Measurements from ENCODE around the gene SH3GLB2. TPM values are rescaled to one million over a fixed set of nuclear protein-coding genes. Genes with fewer than 3 reads are reported as not detected.

SH3GLB2 gene
- 36.0 and 36.9 TPM in 2 replicates for total RNA-seq

- DNase-seq (ENCODE audit: low read depth, low spot score) = peak; percentile 84
Observed at GRCh38 chr9:129028192-129028966, at the start of gene SH3GLB2. Gene SH3GLB2, minus strand, starts transcription at chr9:129028331. Its CDS starts 177 bp downstream, at chr9:129028154.

DNA sequence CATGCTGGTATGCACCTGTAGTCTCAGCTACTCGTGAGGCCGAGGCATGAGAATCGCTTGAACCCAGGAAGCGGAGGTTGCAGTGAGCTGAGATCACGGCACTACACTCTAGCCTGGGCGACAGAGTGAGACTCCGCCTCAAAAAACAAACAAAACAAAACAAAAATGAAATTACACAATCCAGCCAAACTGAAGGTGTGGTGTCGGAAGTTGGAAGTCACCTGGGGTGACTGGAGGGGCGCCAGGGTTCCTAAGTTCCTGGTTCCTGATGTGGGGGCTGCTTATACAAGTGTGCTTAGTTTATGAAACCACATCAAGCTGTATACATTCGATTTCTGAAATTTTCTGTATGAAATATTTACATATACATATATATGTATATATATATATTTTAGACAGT, 49.1 kb upstream of the SH3GLB2 start:
- no peak for DNase-seq (ENCODE audit: low read depth, low spot score)

DNA sequence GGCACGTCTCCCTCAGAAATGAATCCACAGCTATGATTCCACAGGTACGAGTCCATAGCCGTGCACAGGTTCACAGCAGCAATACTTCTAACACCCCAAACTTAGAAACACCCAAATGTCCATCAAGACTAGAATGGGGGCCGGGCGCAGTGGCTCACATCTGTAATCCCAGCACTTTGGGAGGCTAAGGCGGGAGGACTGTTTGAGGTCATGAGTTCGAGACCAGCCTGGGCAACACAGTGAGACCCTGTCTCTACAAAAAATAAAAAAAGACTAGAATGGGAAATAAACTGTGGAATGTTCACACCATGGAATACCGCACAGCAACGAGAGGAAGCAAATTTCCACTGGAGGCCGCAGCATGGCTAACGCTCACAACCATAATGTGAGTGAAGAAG, 48.5 kb upstream of the SH3GLB2 start:
- no peak for DNase-seq (ENCODE audit: low read depth, low spot score)

DNA sequence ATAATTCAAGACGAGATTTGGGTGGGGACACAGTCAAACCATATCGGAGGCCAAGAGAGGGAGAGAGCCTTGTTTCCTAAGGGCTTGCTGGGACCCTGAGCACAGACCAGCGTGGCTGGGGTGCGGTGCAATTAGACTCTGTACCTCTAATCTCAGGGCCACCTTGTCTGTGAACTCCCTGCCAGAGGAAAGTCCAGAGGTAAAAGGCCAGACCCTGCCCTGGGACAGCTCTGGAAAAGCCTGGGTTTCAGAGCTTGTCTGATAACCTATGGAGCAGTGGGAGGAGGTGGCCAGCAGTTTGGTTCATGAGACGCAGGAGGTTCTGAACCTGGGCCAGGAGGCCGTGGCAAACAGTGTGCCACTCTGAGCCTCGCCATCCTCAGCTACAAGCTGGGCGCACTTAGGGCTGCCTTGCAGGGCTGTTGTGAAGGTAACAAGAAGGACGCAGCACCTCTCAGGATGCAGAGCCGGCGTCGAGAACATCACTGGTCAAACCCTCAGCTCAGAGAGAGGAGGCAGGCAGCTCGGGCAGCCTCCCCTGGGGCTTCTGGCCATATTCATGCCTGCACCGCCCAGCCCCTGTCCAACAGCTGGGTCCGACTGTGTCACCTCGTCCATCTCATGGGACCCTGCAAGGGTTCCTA, 48.0 kb upstream of the SH3GLB2 start:
- no peak for DNase-seq (ENCODE audit: low read depth, low spot score)

DNA sequence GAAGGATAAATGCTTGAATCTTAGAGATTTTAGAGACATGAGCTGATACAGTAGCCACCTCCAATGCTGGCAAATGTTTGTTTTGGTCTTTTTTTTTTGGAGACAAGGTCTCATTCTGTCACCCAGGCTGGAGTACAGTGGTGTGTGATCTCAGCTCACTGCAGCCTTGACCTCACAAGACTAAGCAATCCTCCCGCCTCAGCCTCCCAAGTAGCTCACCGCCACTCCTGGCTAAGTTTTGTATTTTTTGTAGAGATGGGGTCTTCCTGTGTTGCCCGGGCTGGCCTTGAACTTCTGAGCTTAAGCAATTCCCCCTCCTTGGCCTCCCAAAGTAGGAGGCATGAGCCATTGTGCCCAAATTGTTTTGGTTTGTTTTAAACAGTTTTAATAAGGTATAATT, 46.0 kb upstream of the SH3GLB2 start:
- DNase-seq (ENCODE audit: low read depth, low spot score) = no peak

DNA sequence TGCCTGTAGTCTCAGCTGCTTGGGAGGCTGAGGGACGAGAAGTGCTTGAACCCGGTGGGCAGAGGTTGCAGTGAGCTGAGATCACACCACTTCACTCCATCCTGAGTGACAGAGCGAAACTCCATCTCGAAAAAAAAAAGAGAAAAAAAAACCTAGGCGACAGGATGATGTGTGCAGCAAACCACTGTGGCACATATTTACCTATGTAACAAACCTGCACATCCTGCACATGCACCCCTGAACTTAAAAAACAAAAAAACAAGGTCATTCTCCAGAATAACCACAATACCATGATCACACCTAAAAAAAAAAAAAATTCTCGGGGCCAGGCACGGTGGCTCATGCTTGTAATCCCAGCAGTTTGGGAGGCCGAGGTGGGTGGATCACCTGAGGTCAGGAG, 45.3 kb upstream of the SH3GLB2 start:
- no peak for DNase-seq (ENCODE audit: low read depth, low spot score)

DNA sequence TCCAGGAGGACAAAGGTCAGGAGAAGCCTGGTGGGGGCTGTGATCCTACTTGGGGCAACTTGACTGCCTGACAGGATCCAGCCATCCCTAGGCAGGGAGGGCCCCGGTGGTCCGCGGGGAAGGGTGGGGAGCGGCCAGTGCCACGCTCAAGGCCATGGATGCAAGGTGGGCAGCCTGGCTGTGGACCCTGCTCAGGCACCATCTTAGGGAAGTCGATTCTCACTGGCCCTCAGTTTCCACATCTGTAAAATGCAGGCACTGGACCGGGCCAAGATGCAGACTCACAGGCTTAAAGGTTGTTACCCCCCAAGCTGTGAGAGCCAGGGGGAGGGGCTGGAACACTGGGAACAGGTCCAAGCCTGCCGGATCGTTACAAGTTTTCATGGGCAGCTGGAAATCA, 44.0 kb upstream of the SH3GLB2 start:
- DNase-seq (ENCODE audit: low read depth, low spot score) = no peak

GRCh38 chr9:129071526-129072126, 43.5 kb upstream of the SH3GLB2 start:
- DNase-seq (ENCODE audit: low read depth, low spot score) = no peak

DNA sequence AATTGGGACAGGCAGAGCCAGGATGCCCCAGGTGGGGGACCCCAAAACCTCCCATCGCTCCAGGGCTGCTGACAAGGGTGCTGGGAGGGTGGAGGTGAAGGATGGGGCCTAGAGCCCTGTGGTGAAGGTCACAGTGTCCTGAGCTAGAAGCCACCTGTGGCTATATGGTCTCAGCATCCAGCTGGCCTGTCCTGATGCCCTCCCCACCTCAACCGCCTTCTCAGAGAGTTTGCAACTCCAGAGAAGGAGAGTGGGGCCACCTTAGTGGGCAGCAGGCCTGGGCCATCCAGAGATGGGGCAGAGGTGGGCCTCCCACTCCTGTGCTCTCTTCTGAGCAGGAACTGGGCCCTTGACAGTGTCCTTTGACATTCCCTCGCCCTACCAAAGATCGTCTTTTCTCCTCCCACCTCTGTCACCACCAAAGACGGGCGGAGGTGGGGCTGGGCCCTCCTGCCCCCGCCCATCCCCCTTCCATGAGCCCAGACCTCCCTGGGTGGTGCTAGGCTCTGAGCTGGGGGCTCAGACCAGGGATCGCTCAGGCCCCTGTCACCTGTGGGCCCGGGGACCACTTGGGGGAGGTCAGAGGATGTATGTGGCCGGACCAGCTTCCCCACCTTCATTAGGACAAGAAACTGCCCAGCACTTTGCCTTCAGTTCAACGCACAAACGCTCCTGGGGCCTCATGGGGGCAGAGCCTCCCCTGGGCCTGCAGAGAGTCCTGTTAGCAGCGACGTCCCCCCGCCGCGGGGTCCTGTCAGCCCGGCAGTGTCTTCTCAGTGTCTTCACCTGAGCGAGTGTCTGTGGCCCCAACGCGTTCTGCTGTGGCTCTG, 42.8 kb upstream of the SH3GLB2 start:
- DNase-seq (ENCODE audit: low read depth, low spot score) = no peak

- no peak for DNase-seq (ENCODE audit: low read depth, low spot score)
Observed at GRCh38 chr9:129069862-129070641, 41.9 kb upstream of the SH3GLB2 start.

- no peak for DNase-seq (ENCODE audit: low read depth, low spot score)
Observed at GRCh38 chr9:129068990-129069861, 41.1 kb upstream of the SH3GLB2 start.

GRCh38 chr9:129068110-129068509, 40.0 kb upstream of the SH3GLB2 start:
- no peak for DNase-seq (ENCODE audit: low read depth, low spot score)

DNA sequence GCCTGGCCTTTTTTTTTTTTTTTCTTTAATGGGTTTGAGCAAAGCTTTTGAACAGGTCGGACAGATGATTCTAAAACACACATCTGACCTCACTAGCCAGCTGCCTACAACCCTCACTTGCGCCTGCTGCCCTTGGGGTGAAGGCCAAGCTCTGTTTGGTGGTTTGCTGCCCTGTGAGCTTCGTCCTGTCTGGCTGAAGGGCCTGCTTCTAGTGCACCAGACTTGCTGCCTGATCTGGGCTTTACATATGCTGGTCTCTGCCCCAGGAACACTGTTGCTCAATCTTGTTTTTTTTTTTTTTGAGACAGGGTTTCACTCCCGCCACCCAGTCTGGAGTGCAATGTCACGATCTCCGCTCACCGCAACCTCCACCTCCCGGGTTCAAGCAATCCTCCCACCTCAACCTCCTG, 36.4 kb upstream of the SH3GLB2 start:
- no peak for DNase-seq (ENCODE audit: low read depth, low spot score)

DNA sequence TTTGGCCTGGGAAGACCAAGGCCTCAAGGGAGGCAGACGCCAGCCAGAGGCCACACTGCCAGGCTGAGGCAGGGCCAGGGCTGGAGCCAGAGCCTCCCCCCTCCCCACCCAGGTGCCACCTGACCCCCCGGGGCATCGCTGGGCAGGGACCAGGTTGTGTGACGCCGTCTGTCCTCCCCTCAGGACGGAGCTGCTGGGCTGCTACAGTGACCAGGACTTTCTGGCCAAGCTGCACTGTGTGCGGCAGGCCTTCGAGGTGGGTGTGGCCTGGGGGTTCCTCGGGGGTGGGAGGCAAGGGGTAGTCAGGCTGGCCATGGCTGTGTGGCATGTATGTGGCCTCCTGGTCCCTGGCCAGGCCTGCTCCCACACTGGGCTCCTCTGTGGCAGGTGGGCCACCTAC, 34.9 kb upstream of the SH3GLB2 start:
- DNase-seq (ENCODE audit: low read depth, low spot score) = no peak

- DNase-seq (ENCODE audit: low read depth, low spot score) = no peak
Observed at GRCh38 chr9:129060991-129061390, 32.9 kb upstream of the SH3GLB2 start.

- no peak for DNase-seq (ENCODE audit: low read depth, low spot score)
Observed at GRCh38 chr9:129059796-129060785, 32.0 kb upstream of the SH3GLB2 start.

GRCh38 chr9:129058965-129059795, 31.0 kb upstream of the SH3GLB2 start:
- no peak for DNase-seq (ENCODE audit: low read depth, low spot score)
